B cell (primary cell): Measurements from ENCODE around the gene OCA2.

Source experiments
- EZH2 ChIP-seq: IDR thresholded peaks from 2 replicates; pipeline ENCODE4 v1.6.1; 2012; ENCODE audit warnings: borderline replicate concordance, low read depth, mild to moderate bottlenecking, moderate library complexity, low read length; ENCODE audit not compliant: insufficient read depth, poor library complexity, severe bottlenecking
- TF ChIP-seq, protein P1 (sequence below): fragments of 200-600 bp; IDR thresholded peaks from one replicate; pipeline ENCODE4 v1.8.0; 2022; ENCODE audit warnings: antibody characterized with exemption, mild to moderate bottlenecking

GRCh38 chr15:27906802-27907201, 192.3 kb downstream of the OCA2 start:
- TF ChIP-seq, protein P1, sequence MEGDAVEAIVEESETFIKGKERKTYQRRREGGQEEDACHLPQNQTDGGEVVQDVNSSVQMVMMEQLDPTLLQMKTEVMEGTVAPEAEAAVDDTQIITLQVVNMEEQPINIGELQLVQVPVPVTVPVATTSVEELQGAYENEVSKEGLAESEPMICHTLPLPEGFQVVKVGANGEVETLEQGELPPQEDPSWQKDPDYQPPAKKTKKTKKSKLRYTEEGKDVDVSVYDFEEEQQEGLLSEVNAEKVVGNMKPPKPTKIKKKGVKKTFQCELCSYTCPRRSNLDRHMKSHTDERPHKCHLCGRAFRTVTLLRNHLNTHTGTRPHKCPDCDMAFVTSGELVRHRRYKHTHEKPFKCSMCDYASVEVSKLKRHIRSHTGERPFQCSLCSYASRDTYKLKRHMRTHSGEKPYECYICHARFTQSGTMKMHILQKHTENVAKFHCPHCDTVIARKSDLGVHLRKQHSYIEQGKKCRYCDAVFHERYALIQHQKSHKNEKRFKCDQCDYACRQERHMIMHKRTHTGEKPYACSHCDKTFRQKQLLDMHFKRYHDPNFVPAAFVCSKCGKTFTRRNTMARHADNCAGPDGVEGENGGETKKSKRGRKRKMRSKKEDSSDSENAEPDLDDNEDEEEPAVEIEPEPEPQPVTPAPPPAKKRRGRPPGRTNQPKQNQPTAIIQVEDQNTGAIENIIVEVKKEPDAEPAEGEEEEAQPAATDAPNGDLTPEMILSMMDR, result no peak
- no peak for TF ChIP-seq EZH2
